Measurements from ENCODE around the gene UBQLNL. TPM values are rescaled to one million over a fixed set of nuclear protein-coding genes. Genes with fewer than 3 reads are reported as not detected.

The UBQLNL gene
- total RNA-seq, 2 donors from 2014 or later = 0.22 TPM; not detected in 1

- intact Hi-C loops (cut with DNase I) = no loop called here
- no peak for TF ChIP-seq CTCF (IDR thresholded peaks at IDR 0.05)
These were observed 8.6 kb downstream of the UBQLNL start for GRCh38 chr11:5507933-5508305.

GRCh38 chr11:5507177-5507932, 9.1 kb downstream of the UBQLNL start:
- Histone ChIP-seq H3K36me3 (no peaks in the 10 kb centered on the region), H3K9ac (ENCODE audit: low read depth in 2 of 2, low read length in 2 of 2) (no peak overlapping the region), H3K4me3 (no peak overlapping the region), H3K27me3 (no peaks in the 10 kb centered on the region), H3K4me1 (no peaks in the 10 kb centered on the region), H3K27ac (no peak overlapping the region), H3K9me3 (no peaks in the 10 kb centered on the region)
- TF ChIP-seq CTCF (IDR thresholded peaks at IDR 0.05) = no peak
- intact Hi-C loops (cut with DNase I) = no loop called here
- no peak for DNase-seq

More at GRCh38 chr11:5507933-5508305, 8.6 kb downstream of the UBQLNL start:
- no peak overlapping the region for H3K4me3 ChIP-seq
- H3K27me3 ChIP-seq = no peaks in the 10 kb centered on the region
- no peak for DNase-seq
- H3K9ac ChIP-seq (ENCODE audit: low read depth in 2 of 2, low read length in 2 of 2) = no peak overlapping the region
- H3K27ac ChIP-seq = no peak overlapping the region
- H3K9me3 ChIP-seq = no peaks in the 10 kb centered on the region
- H3K36me3 ChIP-seq = no peaks in the 10 kb centered on the region
- no peaks in the 10 kb centered on the region for H3K4me1 ChIP-seq

- H3K9me3 ChIP-seq = no peaks in the 10 kb centered on the region
- no peak for TF ChIP-seq CTCF (IDR thresholded peaks at IDR 0.05)
- H3K4me1 ChIP-seq = no peaks in the 10 kb centered on the region
- no peak overlapping the region for H3K27ac ChIP-seq
- intact Hi-C loops (cut with DNase I) = no loop called here
- H3K4me3 ChIP-seq = no peak overlapping the region
- no peaks in the 10 kb centered on the region for H3K27me3 ChIP-seq
- no peaks in the 10 kb centered on the region for H3K36me3 ChIP-seq
- no peak overlapping the region for H3K9ac ChIP-seq (ENCODE audit: low read depth in 2 of 2, low read length in 2 of 2)
- no peak for DNase-seq
These were observed 11.0 kb downstream of the UBQLNL start for GRCh38 chr11:5505363-5506048.

- intact Hi-C loops (cut with DNase I) = no loop called here
- H3K36me3 ChIP-seq = no peaks in the 10 kb centered on the region
- no peak for TF ChIP-seq CTCF (IDR thresholded peaks at IDR 0.05)
- no peak overlapping the region for H3K4me3 ChIP-seq
- no peaks in the 10 kb centered on the region for H3K9me3 ChIP-seq
- H3K9ac ChIP-seq (ENCODE audit: low read depth in 2 of 2, low read length in 2 of 2) = no peak overlapping the region
- H3K27me3 ChIP-seq = no peaks in the 10 kb centered on the region
- no peak overlapping the region for H3K27ac ChIP-seq
- no peak for DNase-seq
- H3K4me1 ChIP-seq = no peaks in the 10 kb centered on the region
These were observed 12.0 kb downstream of the UBQLNL start for GRCh38 chr11:5504403-5504921.

- no peak for DNase-seq
- no peak for TF ChIP-seq CTCF (IDR thresholded peaks at IDR 0.05)
- intact Hi-C loops (cut with DNase I) = no loop called here
- Histone ChIP-seq H3K4me1 (no peaks in the 10 kb centered on the region), H3K27ac (no peak overlapping the region), H3K36me3 (no peaks in the 10 kb centered on the region), H3K27me3 (no peaks in the 10 kb centered on the region), H3K4me3 (no peak overlapping the region), H3K9me3 (no peaks in the 10 kb centered on the region), H3K9ac (ENCODE audit: low read depth in 2 of 2, low read length in 2 of 2) (no peak overlapping the region)
These were observed 16.1 kb downstream of the UBQLNL start for GRCh38 chr11:5500393-5500801.
